Stimulated activated CD8-positive, alpha-beta memory T cell treated with anti-CD3 and anti-CD28 coated beads, Interleukin-12 subunit alpha, Interleukin-12 subunit beta, amount 100 ng/mL, for 1 hour (primary cell): Measurements from ENCODE around the gene ARID1B.

ENCODE experiments used
- DNase-seq: peaks from one replicate; pipeline ENCODE4 v3.0.0-alpha.2; 2020; ENCODE audit warnings: low read depth

ARID1B gene

DNA sequence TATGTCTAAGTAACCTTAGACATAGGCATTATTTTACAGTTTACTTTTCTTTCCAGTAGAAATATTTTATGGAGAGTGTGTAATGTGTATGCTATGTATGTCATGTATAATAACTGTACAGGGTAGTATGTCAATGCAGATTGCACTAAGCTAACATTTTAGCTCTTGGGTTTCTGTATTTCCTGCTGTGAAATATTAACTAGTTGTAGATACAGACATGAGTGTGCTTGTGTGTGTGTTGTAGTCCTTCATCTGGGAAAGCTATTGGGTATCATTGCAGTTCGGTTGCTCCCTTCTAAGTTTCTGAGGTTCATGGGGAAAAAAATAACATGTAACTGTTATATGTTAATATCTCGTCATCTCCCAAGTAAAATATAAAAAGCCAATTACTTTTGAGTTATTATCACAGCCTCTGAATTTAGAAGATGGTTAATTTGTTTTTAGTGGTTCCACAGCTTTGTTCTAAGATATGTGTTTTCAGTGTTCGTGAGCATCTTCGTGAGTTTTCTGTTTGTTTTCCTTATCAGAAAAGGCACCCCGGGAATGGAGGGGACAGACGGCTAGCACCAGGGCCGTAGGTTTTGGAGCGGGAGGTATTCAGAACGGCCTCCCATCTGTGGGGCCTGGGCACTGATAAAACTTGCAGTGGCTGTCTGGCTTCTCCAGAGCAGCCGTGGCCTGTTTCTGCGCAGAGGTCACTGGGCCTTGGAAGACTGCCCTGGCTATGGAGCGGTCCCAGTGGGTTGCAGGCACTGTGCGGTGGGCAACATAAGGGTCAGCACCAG, 215.0 kb downstream of the ARID1B start:
- DNase-seq, result no peak

DNA sequence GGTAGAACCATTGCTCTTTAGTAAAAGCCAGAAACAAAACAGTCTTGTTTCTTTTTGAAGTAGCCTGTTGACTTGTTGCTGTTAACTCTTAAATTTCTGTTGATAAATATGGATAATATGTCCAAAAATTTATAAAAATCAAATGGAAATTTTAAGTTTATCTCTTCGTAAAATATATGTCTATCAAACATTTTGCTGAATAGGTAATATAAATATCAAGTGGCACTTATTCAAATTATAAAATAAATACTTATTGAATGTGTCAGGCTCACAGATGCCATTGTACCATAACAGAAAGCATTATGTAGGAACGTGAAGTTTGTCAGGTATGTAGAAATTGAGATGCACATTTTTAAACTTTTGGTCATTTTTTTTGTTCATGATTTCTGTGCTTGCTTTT, 216.5 kb downstream of the ARID1B start:
- DNase-seq, result no peak

DNA sequence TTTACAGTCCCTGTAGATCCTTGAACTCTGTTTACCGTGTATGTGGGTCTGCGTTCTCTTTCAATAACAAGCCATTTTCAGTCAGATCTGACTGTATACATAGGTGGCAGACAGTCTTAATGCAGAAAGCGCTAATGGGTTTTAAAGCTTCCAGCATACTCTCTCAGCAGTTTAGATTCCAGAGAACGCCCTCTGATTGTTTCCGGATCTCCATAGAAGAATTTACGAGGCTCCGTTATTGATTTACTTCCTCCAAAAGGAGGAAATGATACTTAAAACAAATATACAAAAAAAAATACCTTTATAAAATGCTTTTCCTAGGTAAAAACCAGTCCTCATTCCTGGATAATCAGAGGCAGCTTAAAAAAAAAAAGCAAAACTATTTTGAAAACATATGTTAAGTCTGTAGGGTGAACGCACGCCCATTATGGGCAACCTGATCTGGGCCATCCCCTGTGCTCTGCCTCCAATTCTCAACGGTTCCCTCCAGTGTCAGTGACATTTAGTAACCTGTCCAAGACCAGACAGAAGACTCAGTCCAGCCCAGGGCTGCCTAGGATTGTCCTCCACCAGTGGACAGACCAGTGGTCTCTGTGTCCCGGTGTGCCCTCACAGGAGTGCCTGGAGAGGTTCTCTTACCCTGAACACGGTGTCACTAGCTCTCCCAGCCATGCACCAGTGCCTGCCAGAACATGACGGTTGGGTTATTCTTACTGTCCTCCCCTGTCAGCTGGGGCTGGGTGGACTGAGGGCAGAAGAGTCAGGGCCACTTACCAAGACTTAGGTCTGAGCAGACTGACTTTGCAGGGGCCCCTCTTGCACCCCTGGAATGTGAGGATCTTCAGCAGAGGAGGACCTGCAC, 217.3 kb downstream of the ARID1B start:
- no peak for DNase-seq

DNA sequence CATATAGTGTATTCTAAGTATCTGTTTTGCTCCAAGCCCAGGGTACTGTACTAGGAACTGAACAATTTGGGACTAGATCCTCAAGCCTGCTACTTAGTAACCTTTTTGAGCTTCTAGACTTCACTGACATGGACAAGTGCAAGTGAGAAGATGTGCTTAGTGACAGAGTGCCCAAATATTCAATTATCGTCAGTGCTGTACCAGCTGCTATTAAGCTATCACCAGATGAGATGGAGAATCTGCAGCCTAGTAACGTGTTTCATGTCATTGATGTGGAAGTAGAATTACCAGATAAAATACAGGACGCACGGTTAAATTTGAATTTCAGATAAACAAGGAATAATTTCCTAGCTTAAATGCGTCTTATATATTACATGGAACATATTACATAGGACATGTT, 218.3 kb downstream of the ARID1B start:
- DNase-seq, result no peak

DNA sequence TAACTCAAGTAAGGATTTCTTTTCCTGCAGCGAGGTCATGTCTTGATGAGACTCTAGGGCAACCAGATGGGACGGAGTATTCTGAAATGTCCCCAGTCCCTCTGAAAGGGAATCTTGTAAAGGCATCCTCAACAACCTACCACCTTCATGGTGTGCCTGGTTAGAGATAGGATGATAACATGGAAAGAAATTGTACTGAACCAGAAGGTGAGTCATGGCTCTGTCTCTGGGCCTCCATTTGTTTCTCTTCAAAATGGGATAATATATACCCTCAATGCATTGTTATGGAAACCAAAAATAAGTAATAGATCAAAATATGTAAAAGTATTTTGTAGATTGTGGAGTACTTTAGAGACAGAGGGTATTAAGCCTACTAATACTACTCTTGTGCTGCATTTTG, 219.1 kb downstream of the ARID1B start:
- DNase-seq, result no peak

DNA sequence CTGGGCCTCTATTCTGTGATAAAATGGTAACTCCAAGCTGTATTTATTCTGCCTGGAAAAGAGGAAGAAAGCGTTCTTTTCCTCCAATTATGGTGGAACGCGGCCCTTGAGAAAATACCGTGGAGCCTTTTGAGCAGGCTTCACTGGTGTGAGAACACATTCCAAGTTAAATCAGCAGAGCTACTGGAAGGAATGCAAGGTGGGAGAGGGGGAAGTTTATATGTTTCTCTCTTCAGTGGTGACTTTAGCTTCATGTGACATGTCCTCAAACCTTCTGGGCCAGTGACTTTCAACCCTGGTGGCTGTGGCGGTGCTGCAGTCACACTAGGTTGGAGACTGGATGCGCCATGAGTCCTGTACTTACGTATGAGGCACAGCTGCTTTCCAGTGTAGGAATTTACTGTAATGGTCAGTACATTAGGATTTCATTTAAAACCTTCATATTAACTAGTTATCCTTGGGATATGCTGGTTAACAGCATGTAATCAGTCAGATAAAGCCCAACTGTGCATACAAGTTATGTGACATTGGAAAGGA, 221.7 kb downstream of the ARID1B start:
- no peak for DNase-seq

DNA sequence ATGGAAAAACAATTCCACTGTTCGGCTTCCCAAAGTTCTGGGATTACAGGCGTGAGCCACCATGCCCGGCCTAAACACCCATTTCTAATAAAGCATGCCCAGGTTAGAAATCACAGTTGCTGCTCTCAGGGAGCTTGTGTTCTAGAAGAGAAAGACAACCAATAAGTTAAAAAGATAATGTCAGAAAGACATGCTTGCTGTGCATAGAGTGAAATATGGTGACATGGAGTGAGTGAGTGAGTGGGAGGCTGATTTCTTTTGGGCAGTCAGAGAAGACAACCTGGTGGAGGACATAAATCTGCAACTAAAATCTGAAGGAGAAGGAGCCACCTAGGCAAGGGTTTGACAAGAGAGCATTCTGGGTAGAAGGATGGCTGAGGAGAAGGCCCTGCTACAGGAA, 222.6 kb downstream of the ARID1B start:
- DNase-seq, result no peak

DNA sequence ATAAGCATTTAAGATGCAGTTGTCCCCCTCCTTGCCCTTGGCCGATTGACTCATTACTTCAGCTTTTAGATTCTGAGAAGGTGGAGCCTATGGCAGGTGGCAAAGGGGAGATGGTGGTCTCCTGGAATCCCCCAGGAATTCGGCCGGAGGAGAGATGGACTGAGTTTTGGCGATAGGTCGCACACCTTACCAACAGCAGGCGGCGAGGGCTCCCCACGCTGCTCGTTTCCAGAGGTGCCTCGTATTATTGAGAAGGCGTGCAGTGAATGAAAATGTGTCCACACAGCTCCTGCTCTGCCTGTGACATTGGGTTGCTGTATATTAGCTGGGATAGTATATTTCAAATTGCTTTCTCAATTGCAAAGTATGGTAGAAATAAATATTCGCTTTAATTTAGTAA, 224.5 kb downstream of the ARID1B start:
- DNase-seq, result no peak

DNA sequence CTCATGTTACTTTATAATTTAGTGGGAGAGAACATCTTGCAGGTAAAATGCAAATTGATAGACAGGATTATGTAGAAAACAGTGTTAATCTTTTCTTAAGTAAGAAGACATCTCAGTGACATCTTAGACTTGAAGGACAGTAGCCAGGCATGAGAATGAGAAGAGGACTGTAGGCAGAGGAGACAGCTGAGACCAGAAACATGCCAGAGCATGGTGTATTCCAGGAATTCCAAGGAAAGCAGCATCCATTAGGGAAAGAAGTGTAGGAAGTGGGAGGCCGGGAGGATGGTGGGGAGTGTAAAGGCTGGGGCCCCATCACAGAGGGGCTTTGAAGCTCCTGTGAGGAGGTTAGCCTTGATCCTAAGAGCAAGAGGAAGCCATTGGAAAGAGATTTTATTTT, 225.6 kb downstream of the ARID1B start:
- no peak for DNase-seq

DNA sequence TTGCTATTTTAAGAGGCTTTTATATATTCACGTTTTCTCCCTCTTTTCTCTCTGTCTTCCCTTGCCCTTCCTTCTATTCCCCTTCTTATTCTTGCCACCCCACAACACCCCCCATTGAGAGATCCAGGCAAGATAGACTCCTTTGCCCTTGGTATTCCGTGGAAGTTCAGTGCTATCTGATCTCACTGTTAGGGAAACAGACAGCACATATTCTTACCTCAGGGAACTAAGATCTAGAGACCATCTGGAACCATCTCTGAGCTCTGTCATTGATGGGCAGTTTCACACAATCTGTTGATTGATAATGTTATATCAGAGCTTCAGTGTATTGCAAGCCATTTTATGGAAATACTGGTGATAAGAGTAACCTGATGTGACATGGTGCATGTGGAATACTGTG, 228.8 kb downstream of the ARID1B start:
- no peak for DNase-seq

DNA sequence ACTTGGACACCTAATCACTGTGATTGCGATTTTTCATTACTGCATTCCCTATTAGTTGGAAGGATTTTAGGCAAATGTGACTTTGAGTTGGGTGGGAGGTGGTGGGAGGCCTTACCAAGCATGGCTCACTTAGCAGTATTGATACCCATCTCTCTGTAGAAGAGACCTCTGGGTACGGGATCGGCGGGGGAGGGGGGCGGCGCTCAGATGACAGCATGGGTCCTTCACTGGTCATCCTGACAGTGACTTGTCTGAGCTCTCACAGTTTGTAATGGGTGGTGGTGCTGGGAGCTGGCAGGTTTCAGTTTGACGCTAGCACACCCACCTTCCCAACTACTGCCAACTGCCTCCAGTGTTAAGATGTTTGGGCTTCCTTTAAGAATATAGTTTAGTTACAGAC, 231.4 kb downstream of the ARID1B start:
- DNase-seq, result no peak

DNA sequence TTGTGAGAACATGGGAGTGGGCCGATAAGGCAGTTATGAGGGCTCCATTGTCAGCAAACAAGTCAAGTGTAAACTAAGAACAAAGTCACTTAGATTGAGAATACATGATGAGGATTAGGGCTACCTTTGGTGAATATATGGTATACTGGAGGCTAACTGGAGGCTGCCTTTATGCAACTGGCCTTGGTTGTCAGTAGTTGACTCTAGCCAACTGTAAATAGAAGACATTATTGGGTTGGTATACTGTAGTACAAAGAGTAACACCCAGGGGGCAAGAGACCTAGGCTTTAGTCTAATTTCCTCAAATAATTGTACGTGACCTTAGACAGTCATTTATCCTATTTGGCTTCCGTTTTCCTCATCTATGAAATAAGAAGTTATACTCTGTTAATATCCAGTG, 235.2 kb downstream of the ARID1B start:
- DNase-seq, result no peak

DNA sequence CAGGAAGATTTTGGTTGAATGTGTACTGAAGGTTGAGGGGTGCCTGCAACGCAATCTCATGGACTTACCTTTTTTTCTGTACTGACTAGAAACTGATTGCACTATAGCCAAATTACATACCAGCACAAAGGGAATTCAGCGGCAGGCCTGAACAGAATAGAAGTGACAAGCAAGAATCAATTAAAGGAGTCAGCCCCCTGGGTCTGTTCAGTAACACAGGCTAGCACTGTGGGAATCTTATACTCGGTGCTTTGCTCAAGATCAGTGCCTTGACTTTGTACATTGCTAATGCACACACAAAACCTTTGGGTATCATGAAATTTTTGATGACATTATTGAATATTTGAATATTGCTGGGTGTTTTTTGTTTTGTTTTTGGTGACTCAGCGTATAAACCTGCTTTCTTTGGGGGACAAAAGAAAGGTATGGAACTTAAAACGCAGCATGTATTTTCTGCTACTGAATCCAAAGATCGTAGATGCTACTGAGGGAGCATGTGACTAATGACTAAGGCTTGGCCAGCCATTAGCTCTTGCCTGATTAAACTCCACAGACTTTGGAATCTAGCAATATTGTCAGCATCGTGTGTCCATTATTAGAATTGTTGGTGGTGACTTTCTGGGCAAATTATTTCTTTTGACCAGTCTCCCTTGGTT, 236.6 kb downstream of the ARID1B start:
- DNase-seq, result no peak

DNA sequence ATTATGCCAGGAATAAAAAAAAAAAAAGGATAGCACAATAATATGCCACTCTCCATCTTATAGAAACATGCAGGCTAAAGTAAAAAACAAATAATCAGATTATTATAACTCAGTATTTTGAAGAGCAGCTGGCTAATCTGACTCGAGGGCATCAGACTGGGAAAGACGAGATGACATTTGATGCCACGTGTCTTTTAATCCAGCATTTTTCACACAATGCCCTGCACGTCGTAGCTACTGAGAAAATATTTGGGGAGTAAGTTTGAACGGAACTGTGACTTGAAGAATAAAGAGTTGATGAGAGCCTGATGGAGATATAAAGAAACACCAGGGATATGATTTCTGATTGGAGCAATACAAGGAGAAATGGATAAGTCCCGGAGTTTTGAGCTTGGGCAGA, 237.7 kb downstream of the ARID1B start:
- no peak for DNase-seq

DNA sequence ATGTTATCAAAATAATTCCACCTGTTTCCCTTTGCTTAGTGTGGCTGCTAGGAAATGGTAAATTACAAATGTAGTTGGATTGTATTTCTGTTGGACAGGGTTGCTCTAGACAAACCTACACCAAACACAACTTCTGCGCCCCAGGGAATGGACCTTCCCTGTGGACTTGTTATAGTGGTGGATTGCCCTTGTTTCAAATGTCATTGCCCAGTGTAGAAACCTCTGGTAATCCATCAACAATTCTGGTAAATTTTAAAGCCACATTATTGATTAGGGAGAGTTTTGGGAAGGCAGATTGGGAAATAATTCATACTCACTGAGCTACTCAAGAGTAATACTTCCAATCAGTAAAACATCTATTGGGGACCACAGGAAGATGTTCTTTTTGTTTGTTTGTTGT, 239.8 kb downstream of the ARID1B start:
- no peak for DNase-seq

DNA sequence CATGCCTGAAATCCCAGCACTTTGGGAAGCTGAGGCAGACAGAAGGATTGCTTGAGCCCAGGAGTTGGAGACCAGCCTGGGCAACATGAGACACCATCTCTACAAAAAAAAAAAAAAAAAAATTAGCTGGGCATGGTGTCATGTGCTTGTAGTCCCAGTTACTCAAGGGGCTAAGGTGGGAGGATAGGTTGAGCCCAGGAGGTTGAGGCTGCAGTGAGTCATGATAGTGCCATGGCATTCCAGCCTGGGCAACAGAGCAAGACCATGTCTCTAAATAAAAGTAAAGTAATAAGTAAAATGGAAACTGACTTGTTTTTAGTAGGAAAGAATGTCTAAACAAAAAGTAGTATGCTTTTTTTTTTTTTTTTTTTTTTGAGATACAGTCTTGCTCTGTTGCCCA, 240.7 kb downstream of the ARID1B start:
- DNase-seq, result no peak

DNA sequence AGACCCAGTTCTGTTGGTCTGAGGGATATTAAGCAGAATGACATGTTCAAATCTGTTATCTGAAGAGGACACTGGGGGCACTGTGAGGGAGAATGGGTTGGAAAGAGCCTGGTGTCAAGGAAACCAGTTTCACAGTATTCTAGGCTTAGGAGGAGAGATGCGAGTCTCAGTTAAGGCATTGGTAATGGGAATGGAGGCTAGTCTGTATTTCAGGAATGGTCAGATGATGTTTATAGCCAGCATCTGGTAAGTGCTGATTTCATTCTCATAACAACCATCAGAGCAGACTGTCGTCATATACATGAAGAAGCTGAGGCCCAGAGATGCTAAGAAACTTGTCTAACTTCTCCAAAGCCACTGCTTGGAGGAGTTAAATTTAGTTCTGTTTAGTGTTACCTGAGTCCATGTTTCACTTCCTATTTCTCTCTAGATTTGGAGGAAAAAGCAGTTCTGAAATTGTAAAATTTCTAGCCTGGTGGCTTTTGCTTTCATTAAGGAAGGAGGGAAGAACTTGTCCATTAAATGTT, 242.0 kb downstream of the ARID1B start:
- no peak for DNase-seq

DNA sequence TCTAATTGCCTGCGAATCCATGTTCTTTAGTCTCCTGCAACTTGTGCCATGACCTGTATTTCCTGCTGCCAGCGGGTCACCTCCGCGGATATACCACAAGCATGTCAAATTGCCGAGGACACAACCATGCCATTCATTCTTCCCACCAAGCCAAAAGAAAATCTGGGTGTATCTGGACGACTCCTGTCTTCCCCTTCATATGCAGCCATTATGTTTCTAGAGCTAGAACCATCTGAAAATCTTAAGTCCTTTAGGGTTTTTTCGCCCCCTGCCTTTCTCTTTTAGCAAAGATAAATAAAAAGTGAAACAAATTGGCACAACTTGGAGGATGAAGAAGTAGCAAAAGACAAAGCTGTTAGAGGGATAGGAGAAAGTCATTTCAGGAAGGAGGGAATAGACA, 242.6 kb downstream of the ARID1B start:
- DNase-seq, result no peak

DNA sequence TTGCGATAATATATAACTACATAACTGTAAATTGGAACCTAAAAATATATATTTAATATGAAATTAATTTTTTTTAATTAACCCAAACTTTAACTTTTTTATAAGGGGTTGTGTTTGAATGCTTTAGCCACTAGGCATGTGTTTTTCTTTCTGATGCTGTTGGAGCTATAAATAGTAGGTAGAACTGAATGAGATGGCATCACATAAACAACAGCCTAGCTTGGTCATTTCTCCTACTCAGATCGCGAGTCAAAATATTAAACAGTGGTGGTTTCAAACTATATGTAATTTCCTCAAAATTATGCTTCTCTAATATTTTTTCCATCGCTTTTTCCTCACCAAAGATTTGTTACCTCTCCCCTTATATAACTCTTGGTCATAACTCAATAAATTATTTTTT, 243.2 kb downstream of the ARID1B start:
- no peak for DNase-seq

DNA sequence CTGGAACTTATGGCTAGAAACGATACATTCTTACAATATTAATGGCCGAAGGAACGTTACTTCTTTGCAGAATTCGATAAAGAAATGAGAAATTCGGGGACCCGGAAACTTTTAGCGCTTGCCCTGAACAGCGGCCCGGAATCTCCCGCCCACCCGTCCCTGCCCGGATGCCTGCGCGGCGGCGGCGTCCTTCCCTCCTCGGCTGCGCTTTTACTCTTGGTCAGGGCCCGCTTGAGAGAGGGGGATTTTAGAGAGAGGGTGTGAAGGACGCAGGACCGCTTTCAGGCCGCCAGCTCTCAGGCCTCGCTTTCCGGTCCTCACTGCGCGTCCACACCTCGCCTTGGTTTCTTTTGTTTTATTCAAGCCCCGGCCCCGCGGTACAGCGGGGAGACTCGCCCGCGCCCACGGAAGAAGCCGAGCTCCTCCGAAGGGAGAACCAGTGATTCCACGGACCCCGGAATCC, 243.7 kb downstream of the ARID1B start:
- peak; percentile 41 for DNase-seq

DNA sequence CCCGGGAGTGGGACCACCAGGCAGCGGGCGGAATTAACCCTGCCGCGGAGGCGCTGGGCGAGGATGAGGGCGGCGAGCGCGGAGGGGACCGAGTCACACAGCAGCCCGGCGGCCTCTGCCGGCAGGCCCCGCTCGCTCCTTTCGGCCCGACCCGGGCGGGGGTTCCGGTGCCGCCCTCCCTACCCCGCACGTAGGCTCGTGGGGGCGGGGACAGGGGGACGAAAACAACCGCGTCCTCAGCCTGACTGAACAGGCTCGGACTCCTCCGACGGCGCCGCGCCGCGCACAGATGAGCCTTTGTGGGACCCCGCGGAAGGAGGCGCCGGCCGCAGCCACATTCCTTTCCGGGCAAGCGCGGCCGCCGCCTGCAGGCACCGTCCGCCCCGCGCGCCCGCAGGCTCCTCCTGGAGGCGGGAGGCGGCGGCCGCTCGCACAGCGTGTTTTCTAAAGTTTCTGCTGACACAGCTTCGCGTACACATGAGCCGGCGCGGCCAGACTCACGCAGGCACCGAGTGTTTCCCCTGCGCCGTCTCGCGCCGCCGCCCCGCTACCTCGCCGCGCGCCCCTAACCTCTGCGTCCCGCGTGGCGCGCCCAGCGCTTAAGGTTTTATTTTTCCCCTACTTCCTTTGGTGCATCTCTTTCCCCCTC, 244.3 kb downstream of the ARID1B start:
- DNase-seq, result peak; percentile 76
